Measurements from ENCODE around the gene NINJ1.

Gene NINJ1

DNA sequence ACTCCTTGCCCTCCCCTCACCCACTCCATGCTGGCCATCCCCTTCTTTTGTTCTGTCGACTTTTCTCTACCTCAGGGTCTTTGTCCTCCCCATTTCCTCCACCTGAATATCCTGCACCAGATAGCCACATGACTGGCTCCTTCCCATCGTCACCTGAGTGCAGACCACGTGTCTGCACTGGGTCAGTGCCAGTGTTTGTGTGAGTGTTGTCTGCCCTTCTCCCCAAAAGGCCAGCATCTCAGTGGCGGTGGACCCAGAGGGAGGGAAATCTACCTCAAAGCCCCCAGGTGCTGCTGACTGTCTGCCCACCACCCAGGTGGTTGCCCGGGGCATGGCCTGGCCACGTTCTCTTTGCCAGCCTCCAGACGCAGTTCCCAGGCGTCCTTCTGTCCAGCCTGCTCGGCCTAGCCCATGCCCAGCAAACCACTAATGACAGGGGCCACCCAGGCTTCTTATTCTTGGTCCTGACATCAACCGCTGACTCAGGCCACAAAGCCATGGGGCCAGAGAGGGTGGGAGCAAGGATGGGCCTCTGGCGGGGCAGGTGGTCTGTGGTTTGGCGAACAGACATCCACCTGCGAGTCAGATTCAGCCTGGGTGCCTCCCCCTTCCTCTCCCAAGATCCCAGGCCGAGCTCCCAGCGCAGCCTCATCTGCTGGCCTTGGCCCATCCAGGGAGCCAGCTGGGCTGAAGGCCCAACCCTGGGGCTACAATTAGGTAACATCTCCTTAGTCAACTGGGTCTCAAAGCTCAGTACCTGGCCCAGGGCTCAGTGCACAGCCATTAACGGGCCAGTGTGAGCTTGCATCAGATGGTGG, 5.5 kb upstream of the NINJ1 start:
- H2BK15ac ChIP-seq (ENCODE audit: low read length), result peak overlapping the region; percentile 49
- H3K18ac ChIP-seq (ENCODE audit: low read length), result peak overlapping the region; percentile 53
- H3K4me3 ChIP-seq (ENCODE audit: low read length in 2 of 2), result no peak overlapping the region
- H3K23ac ChIP-seq (ENCODE audit: low read depth, low read length, poor library complexity), result peak overlapping the region; percentile 69
- H2AFZ ChIP-seq (ENCODE audit: low read length), result no peak overlapping the region
- peak overlapping the region; percentile 60 for H2AK5ac ChIP-seq (ENCODE audit: low read depth, low read length)
- no peak overlapping the region for H3K4ac ChIP-seq (ENCODE audit: low read length)
- no peaks in the 10 kb centered on the region for H3K79me1 ChIP-seq (ENCODE audit: low read depth, low read length)
- peaks cover 0 to 3% of the 10 kb centered on the region in 2 donors for H3K9me3 ChIP-seq (replicated peaks in 1 of 2; ENCODE audit: control insufficient read depth in 2 of 2, insufficient read depth in 1 of 2, low read depth in 1 of 2, low read length in 2 of 2)
- no peak overlapping the region for H3K27ac ChIP-seq (replicated peaks; ENCODE audit: low read length)
- no peak overlapping the region for H3K4me2 ChIP-seq (ENCODE audit: insufficient read depth, low read length, poor library complexity, severe bottlenecking)
- no peak overlapping the region for H2BK120ac ChIP-seq (ENCODE audit: low read depth, low read length)
- no peak overlapping the region for H4K8ac ChIP-seq (ENCODE audit: low read depth, low read length)
- no peak overlapping the region for H4K91ac ChIP-seq (ENCODE audit: low read depth, low read length, poor library complexity)
- H3K36me3 ChIP-seq (replicated peaks in 1 of 2; ENCODE audit: control insufficient read depth in 2 of 2, insufficient read depth in 2 of 2, low read length in 2 of 2), result no peaks in the 10 kb centered on the region
- H2BK5ac ChIP-seq (ENCODE audit: low read length), result no peak overlapping the region
- no peak for DNase-seq (ENCODE audit: low spot score)
- no peak overlapping the region for H3K14ac ChIP-seq (ENCODE audit: low read length)
- H3K9ac ChIP-seq (ENCODE audit: low read depth, low read length, poor library complexity), result no peak overlapping the region
- H3K27me3 ChIP-seq (ENCODE audit: control insufficient read depth in 3 of 3, insufficient read depth in 3 of 3, low read depth in 1 of 3, low read length in 3 of 3), result peaks cover 0 to 17% (median 7%) of the 10 kb centered on the region in 3 experiments
- no CpG with 5 or more reads among the region's 16 CpGs for WGBS, 2 donors (ENCODE audit: extremely low coverage in 2 of 2, insufficient read length in 2 of 2, insufficient replicate concordance in 1 of 2)
- no peak overlapping the region for H2BK12ac ChIP-seq (ENCODE audit: low read length)
- peaks cover 5 to 9% of the 10 kb centered on the region in 2 donors for H3K4me1 ChIP-seq (ENCODE audit: control insufficient read depth in 2 of 2, insufficient read depth in 1 of 2, low read depth in 1 of 2, low read length in 2 of 2)

DNA sequence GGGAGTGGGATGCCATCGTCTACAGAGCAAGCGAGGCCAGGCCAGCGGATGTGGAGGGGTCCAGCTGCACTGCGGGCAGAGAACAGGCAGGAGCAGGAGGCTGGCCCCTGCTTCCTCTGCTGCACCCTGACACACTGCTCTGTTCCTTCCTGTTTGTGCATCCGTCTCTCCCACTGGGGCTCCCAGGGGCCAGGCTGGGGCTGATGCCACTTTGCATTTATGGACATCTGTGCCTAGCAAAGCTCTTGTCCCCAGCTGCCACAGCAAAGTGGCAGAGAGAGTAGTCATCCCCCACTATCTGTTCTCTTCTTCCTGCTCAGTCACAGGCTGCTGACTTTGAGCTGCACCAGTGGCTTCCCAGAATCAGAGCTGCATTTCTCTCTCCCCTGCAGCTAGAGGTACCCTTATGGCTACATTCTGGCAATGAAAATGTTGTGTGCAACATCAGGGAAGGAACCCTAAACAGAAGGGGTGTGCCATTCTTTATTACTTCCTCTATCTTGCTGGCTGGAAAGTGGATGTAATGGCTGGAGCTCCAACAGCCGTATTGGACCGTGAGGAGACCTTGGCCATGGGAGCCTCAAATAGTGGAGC, 4.2 kb upstream of the NINJ1 start:
- no peak for DNase-seq (ENCODE audit: low spot score)
- Histone ChIP-seq H2BK120ac (ENCODE audit: low read depth, low read length) (no peak overlapping the region), H4K91ac (ENCODE audit: low read depth, low read length, poor library complexity) (no peak overlapping the region), H4K8ac (ENCODE audit: low read depth, low read length) (no peak overlapping the region), H3K4ac (ENCODE audit: low read length) (peak overlapping the region; percentile 91), H2BK12ac (ENCODE audit: low read length) (no peak overlapping the region), H3K27me3 (ENCODE audit: control insufficient read depth in 3 of 3, insufficient read depth in 3 of 3, low read depth in 1 of 3, low read length in 3 of 3) (peaks cover 0 to 11% (median 8%) of the 10 kb centered on the region in 3 experiments), H2AFZ (ENCODE audit: low read length) (no peak overlapping the region), H3K18ac (ENCODE audit: low read length) (peak overlapping the region; percentile 69), H3K27ac (replicated peaks; ENCODE audit: low read length) (no peak overlapping the region), H3K23ac (ENCODE audit: low read depth, low read length, poor library complexity) (no peak overlapping the region), H3K9ac (ENCODE audit: low read depth, low read length, poor library complexity) (no peak overlapping the region), H3K36me3 (replicated peaks in 1 of 2; ENCODE audit: control insufficient read depth in 2 of 2, insufficient read depth in 2 of 2, low read length in 2 of 2) (no peaks in the 10 kb centered on the region), H2BK5ac (ENCODE audit: low read length) (no peak overlapping the region), H3K79me1 (ENCODE audit: low read depth, low read length) (no peaks in the 10 kb centered on the region), H3K4me1 (ENCODE audit: control insufficient read depth in 2 of 2, insufficient read depth in 1 of 2, low read depth in 1 of 2, low read length in 2 of 2) (peaks cover 6 to 7% of the 10 kb centered on the region in 2 donors), H3K4me3 (ENCODE audit: low read length in 2 of 2) (no peak overlapping the region), H2BK15ac (ENCODE audit: low read length) (no peak overlapping the region), H2AK5ac (ENCODE audit: low read depth, low read length) (peak overlapping the region; percentile 47), H3K9me3 (replicated peaks in 1 of 2; ENCODE audit: control insufficient read depth in 2 of 2, insufficient read depth in 1 of 2, low read depth in 1 of 2, low read length in 2 of 2) (peaks cover 0 to 3% of the 10 kb centered on the region in 2 donors), H3K14ac (ENCODE audit: low read length) (peak overlapping the region; percentile 67), H3K4me2 (ENCODE audit: insufficient read depth, low read length, poor library complexity, severe bottlenecking) (no peak overlapping the region)
- no CpG with 5 or more reads among the region's 7 CpGs for WGBS, 2 donors (ENCODE audit: extremely low coverage in 2 of 2, insufficient read length in 2 of 2, insufficient replicate concordance in 1 of 2)

DNA sequence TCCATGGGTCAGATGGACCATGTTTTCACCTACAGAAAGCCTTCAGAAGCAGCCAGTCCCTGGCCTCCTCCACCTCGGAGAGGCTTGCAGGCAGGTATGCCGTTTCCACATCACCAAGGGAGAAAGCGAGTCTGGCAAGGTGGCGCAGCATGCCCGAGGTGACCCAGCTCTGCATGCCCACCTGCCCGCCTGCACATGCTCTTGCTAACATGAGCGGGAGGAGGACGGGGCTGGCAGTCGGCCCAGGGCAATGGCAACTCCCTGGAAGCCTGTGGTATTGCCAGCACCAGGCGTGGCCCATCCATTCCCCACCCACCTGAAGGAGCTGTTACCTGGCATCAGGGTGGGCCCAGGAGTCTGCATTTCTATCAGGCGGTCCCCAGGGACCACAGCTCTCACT, 3.3 kb upstream of the NINJ1 start:
- H3K4me3 ChIP-seq (ENCODE audit: low read length in 2 of 2), result no peak overlapping the region
- H2BK12ac ChIP-seq (ENCODE audit: low read length), result no peak overlapping the region
- no peak overlapping the region for H3K4me2 ChIP-seq (ENCODE audit: insufficient read depth, low read length, poor library complexity, severe bottlenecking)
- no peak overlapping the region for H2BK120ac ChIP-seq (ENCODE audit: low read depth, low read length)
- peaks cover 0 to 3% of the 10 kb centered on the region in 2 donors for H3K9me3 ChIP-seq (replicated peaks in 1 of 2; ENCODE audit: control insufficient read depth in 2 of 2, insufficient read depth in 1 of 2, low read depth in 1 of 2, low read length in 2 of 2)
- H3K79me1 ChIP-seq (ENCODE audit: low read depth, low read length), result no peaks in the 10 kb centered on the region
- H2AFZ ChIP-seq (ENCODE audit: low read length), result no peak overlapping the region
- no peak overlapping the region for H3K4ac ChIP-seq (ENCODE audit: low read length)
- H2BK5ac ChIP-seq (ENCODE audit: low read length), result no peak overlapping the region
- H4K91ac ChIP-seq (ENCODE audit: low read depth, low read length, poor library complexity), result no peak overlapping the region
- no peak overlapping the region for H3K27ac ChIP-seq (replicated peaks; ENCODE audit: low read length)
- peaks cover 0 to 8% (median 8%) of the 10 kb centered on the region in 3 experiments for H3K27me3 ChIP-seq (ENCODE audit: control insufficient read depth in 3 of 3, insufficient read depth in 3 of 3, low read depth in 1 of 3, low read length in 3 of 3)
- H4K8ac ChIP-seq (ENCODE audit: low read depth, low read length), result no peak overlapping the region
- peak overlapping the region; percentile 47 for H2AK5ac ChIP-seq (ENCODE audit: low read depth, low read length)
- no peak overlapping the region for H2BK15ac ChIP-seq (ENCODE audit: low read length)
- no peak overlapping the region for H3K9ac ChIP-seq (ENCODE audit: low read depth, low read length, poor library complexity)
- H3K23ac ChIP-seq (ENCODE audit: low read depth, low read length, poor library complexity), result peak overlapping the region; percentile 1
- DNase-seq (ENCODE audit: low spot score), result no peak
- H3K36me3 ChIP-seq (replicated peaks in 1 of 2; ENCODE audit: control insufficient read depth in 2 of 2, insufficient read depth in 2 of 2, low read length in 2 of 2), result no peaks in the 10 kb centered on the region
- no CpG with 5 or more reads among the region's 11 CpGs for WGBS, 2 donors (ENCODE audit: extremely low coverage in 2 of 2, insufficient read length in 2 of 2, insufficient replicate concordance in 1 of 2)
- H3K14ac ChIP-seq (ENCODE audit: low read length), result peak overlapping the region; percentile 67
- H3K18ac ChIP-seq (ENCODE audit: low read length), result peak overlapping the region; percentile 24
- peaks cover 13 to 14% of the 10 kb centered on the region in 2 donors for H3K4me1 ChIP-seq (ENCODE audit: control insufficient read depth in 2 of 2, insufficient read depth in 1 of 2, low read depth in 1 of 2, low read length in 2 of 2)

DNA sequence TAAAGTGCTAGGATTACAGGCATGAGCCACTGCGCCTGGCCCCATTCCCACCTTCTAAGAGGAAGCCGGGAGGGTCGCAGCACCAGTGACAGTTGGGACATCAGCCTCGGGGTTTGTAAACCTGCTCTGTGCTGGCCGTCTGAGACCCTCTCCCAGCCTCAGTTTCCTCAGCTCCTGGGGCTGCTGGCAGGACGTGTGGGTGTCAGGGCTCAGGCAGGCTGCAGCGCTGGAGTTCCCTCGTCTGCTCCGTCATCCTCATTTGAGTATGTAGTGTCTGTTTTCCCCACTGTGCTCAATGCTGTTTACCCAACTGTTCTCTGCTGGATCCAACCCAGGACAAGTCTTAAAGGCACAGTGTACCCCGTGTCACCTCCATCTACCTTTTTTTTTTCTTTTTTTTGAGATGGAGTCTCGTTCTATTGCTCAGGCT, 2.0 kb upstream of the NINJ1 start:
- Histone ChIP-seq H2BK120ac (ENCODE audit: low read depth, low read length) (no peak overlapping the region), H3K4me2 (ENCODE audit: insufficient read depth, low read length, poor library complexity, severe bottlenecking) (no peak overlapping the region), H2AFZ (ENCODE audit: low read length) (peak overlapping the region; percentile 17), H3K79me1 (ENCODE audit: low read depth, low read length) (peaks cover 7% of the 10 kb centered on the region), H3K9ac (ENCODE audit: low read depth, low read length, poor library complexity) (no peak overlapping the region), H3K23ac (ENCODE audit: low read depth, low read length, poor library complexity) (no peak overlapping the region), H3K9me3 (replicated peaks in 1 of 2; ENCODE audit: control insufficient read depth in 2 of 2, insufficient read depth in 1 of 2, low read depth in 1 of 2, low read length in 2 of 2) (peaks cover 0 to 3% of the 10 kb centered on the region in 2 donors), H3K4ac (ENCODE audit: low read length) (no peak overlapping the region), H3K36me3 (replicated peaks in 1 of 2; ENCODE audit: control insufficient read depth in 2 of 2, insufficient read depth in 2 of 2, low read length in 2 of 2) (no peaks in the 10 kb centered on the region), H2BK15ac (ENCODE audit: low read length) (no peak overlapping the region), H3K4me1 (ENCODE audit: control insufficient read depth in 2 of 2, insufficient read depth in 1 of 2, low read depth in 1 of 2, low read length in 2 of 2) (peaks cover 13 to 17% of the 10 kb centered on the region in 2 donors), H3K14ac (ENCODE audit: low read length) (no peak overlapping the region), H3K18ac (ENCODE audit: low read length) (peak overlapping the region; percentile 83), H2AK5ac (ENCODE audit: low read depth, low read length) (no peak overlapping the region), H2BK5ac (ENCODE audit: low read length) (no peak overlapping the region), H3K4me3 (ENCODE audit: low read length in 2 of 2) (no peak overlapping the region), H4K91ac (ENCODE audit: low read depth, low read length, poor library complexity) (no peak overlapping the region), H4K8ac (ENCODE audit: low read depth, low read length) (no peak overlapping the region), H2BK12ac (ENCODE audit: low read length) (no peak overlapping the region), H3K27me3 (ENCODE audit: control insufficient read depth in 3 of 3, insufficient read depth in 3 of 3, low read depth in 1 of 3, low read length in 3 of 3) (peaks cover 0 to 8% (median 8%) of the 10 kb centered on the region in 3 experiments), H3K27ac (replicated peaks; ENCODE audit: low read length) (no peak overlapping the region)
- no CpG with 5 or more reads among the region's 11 CpGs for WGBS, 2 donors (ENCODE audit: extremely low coverage in 2 of 2, insufficient read length in 2 of 2, insufficient replicate concordance in 1 of 2)
- no peak for DNase-seq (ENCODE audit: low spot score)

Measured in neuronal stem cell (in vitro differentiated cells).